DOHH2 (cell line): ENCODE results near the gene PTCH1.

Experiments used
- EZH2phosphoT487 ChIP-seq: fragments of 200-600 bp; sonication (generic); IDR thresholded peaks from 2 replicates; pipeline ENCODE4 v1.6.1; 2017; ENCODE audit warnings: borderline replicate concordance, mild to moderate bottlenecking, antibody characterized with exemption, low read length, moderate library complexity, mixed read lengths
- TF ChIP-seq, protein P1 (sequence below): fragments of 200-600 bp; sonication (generic); IDR thresholded peaks from one replicate; pipeline ENCODE4 v1.5.1; 2014; ENCODE audit warnings: antibody characterized with exemption, mild to moderate bottlenecking, low read depth, low read length; ENCODE audit not compliant: poor library complexity, severe bottlenecking

DNA sequence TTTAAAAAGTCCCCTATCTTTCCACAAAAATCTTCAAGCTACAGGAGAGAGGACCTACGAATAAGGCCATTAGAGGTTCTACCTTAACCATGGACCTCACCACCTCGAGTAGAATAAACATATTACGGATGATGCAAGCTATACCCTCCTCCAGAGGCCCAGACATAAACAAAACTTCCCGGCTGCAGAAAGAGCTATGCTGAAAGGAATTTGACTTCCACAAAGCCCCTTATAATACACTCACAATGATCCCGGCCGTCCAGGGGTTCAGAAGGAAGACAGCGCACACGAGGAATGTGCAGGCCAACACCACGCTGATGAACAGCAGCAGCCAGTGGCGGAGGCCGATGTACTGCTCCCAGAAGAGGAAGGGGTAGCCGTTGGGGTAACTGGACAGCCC lies 59.0 kb downstream of the PTCH1 start:
- TF ChIP-seq, protein P1, sequence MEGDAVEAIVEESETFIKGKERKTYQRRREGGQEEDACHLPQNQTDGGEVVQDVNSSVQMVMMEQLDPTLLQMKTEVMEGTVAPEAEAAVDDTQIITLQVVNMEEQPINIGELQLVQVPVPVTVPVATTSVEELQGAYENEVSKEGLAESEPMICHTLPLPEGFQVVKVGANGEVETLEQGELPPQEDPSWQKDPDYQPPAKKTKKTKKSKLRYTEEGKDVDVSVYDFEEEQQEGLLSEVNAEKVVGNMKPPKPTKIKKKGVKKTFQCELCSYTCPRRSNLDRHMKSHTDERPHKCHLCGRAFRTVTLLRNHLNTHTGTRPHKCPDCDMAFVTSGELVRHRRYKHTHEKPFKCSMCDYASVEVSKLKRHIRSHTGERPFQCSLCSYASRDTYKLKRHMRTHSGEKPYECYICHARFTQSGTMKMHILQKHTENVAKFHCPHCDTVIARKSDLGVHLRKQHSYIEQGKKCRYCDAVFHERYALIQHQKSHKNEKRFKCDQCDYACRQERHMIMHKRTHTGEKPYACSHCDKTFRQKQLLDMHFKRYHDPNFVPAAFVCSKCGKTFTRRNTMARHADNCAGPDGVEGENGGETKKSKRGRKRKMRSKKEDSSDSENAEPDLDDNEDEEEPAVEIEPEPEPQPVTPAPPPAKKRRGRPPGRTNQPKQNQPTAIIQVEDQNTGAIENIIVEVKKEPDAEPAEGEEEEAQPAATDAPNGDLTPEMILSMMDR: no peak
- TF ChIP-seq EZH2phosphoT487: no peak
